Cardiac fibroblast (primary cell): ENCODE measurements around the gene HDAC4.
"Not testable (repeated sequence)": the region's sequence is repeated elsewhere in the genome, so short reads cannot be mapped to it uniquely, and the experiment has no call there.

ENCODE experiments used
- DNase-seq, 2 donors: peaks; one replicate each; pipeline versions ENCODE4 v3.0.0 to v3.0.0-alpha.2; 2010; ENCODE audit warnings: low read depth in 2 of 2
- H3K4me3 ChIP-seq, 2 donors: replicated peaks in 1 of 2; 1 replicate in 1 of 2; 2 replicates in 1 of 2; pipeline ENCODE4 v1.5.1; 2011; ENCODE audit warnings: low read depth in 2 of 2, low read length in 2 of 2, mild to moderate bottlenecking in 2 of 2, moderate library complexity in 1 of 2
- TF ChIP-seq, protein P1 (sequence below): IDR thresholded peaks from one replicate; pipeline ENCODE4 v1.5.1; 2011; ENCODE audit warnings: low read depth, mild to moderate bottlenecking, low read length, inconsistent platforms

Gene HDAC4

DNA sequence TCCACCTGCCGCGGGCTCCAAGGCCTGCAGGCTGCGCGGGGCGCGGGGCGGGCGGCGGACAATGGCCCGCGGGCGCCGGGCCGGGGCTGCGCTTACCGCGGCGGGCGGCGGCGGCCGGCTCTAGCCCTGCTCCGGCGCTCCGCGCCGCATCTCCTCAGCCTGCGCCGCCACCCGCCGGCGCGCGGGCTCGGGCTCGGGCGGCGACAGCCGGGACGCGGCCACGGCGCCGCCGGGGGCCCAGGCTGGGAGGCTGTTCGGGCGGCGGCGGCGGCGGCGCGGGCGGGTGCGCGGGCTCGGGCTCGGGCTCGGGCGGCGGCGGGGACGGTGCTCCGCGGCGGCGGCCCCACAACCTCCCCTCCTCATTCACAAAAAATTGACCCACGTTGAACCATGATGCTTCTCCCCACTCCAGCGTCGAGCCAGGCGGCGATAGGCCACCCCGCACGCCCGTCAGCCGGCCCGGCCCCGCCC, at the start of gene HDAC4:
HDAC4 (minus strand) TSS at position 425 of the 471 bp plus-strand sequence. CDS start 48,321 bp downstream, outside the sequence.
- DNase-seq: no peak
- TF ChIP-seq, protein P1, sequence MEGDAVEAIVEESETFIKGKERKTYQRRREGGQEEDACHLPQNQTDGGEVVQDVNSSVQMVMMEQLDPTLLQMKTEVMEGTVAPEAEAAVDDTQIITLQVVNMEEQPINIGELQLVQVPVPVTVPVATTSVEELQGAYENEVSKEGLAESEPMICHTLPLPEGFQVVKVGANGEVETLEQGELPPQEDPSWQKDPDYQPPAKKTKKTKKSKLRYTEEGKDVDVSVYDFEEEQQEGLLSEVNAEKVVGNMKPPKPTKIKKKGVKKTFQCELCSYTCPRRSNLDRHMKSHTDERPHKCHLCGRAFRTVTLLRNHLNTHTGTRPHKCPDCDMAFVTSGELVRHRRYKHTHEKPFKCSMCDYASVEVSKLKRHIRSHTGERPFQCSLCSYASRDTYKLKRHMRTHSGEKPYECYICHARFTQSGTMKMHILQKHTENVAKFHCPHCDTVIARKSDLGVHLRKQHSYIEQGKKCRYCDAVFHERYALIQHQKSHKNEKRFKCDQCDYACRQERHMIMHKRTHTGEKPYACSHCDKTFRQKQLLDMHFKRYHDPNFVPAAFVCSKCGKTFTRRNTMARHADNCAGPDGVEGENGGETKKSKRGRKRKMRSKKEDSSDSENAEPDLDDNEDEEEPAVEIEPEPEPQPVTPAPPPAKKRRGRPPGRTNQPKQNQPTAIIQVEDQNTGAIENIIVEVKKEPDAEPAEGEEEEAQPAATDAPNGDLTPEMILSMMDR: no peak
- H3K4me3 ChIP-seq: peak within 1 kb of the TSS; percentile 79 to 90

DNA sequence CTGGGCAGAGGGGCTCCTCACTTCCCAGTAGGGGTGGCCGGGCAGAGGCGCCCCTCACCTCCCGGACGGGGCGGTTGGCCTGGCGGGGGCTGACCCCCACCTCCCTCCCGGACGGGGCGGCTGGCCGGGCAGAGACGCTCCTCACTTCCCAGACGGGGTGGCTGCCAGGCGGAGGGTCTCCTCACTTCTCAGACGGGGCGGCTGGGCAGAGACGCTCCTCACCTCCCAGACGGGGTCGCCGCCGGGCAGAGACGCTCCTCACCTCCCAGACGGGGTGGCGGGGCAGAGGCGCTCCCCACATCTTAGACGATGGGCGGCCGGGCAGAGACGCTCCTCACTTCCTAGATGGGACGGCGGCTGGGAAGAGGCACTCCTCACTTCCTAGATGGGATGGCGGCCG, 48.6 kb upstream of the HDAC4 start:
- H3K4me3 ChIP-seq, DNase-seq: not testable (repeated sequence)

DNA sequence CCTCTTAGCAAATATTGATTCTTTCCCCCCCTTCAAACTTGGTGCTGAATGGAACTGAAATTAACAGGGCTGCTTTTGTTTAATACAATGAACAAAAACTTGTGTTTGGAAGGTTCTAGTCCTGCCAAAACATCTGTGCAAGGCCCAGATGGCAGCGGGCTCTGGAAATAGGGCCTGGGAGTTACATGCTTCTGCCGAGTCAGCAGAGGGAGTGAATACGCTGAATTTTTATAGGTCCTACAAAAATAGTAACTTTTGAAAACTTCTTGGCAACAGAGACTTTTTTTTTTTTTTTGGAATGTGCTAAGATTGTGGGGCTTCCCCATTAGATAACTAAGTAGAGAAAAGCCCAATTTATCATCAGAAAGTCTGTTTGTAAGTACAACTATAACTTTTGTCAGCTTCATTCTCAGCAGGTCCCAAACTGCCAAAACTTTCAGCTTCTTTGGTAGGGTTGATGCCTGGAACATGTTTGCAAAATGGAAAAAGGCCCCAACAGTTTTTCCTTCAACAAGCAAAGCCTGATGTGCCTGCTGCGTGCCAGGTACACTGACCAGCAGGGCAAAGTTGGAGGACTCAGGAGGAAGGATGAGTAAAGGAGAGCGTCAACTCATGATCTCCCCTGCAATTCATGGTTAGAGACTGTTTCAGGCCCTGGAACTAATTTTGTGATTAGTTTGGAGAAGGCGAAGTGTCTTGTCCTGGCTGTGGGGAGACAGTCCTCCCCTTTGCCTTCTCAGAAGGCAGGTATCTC, 45.1 kb upstream of the HDAC4 start:
- TF ChIP-seq, protein P1: no peak
- no peak overlapping the region for H3K4me3 ChIP-seq
- DNase-seq: peak in 1 of 2 donors; percentile 66

DNA sequence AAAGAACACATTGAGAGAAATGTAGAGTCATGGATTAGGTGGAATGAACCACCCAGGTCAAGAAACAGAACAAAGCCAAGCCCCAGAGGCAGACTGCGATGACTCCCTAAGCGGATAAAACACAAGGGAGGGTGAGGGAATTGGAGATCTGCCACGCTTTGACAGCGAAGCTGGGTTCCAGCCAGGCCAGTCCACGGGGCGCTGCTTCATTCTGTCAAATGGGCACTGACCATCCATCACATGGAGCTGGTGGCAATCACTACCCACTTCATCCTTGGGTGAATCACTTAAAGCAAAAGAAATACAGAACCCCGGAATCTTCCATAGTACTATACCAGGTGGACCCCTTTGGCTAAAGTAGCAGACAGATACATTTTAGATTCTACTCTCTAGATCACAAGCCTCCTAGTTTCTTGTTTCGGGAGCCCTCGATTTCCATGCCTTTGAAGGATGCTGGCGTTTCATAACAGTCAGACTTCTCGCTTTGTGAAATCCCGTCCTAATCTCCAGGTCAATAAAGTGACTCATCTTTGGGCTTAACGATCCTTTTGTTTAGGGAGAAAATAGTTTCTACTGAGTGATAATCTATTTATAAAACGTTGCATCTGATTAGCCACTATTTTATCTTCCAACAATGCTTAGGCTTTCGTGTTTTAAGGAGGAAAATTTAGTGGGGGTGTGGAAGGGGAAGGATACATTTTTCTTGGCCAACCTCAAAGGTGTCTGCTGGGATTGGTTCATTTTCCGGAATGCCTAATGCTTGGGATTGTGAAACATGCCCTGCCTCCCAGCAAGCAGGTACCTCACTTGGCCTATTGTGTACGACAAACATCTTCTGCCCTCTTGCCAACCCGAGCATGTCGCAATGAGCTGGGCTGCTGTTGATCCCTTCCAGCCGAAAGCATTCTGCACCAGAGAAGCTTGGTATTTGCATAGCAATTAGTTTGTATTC, 44.1 kb upstream of the HDAC4 start:
- H3K4me3 ChIP-seq: no peak overlapping the region
- TF ChIP-seq, protein P1: no peak
- DNase-seq: peak; percentile 2 to 57

DNA sequence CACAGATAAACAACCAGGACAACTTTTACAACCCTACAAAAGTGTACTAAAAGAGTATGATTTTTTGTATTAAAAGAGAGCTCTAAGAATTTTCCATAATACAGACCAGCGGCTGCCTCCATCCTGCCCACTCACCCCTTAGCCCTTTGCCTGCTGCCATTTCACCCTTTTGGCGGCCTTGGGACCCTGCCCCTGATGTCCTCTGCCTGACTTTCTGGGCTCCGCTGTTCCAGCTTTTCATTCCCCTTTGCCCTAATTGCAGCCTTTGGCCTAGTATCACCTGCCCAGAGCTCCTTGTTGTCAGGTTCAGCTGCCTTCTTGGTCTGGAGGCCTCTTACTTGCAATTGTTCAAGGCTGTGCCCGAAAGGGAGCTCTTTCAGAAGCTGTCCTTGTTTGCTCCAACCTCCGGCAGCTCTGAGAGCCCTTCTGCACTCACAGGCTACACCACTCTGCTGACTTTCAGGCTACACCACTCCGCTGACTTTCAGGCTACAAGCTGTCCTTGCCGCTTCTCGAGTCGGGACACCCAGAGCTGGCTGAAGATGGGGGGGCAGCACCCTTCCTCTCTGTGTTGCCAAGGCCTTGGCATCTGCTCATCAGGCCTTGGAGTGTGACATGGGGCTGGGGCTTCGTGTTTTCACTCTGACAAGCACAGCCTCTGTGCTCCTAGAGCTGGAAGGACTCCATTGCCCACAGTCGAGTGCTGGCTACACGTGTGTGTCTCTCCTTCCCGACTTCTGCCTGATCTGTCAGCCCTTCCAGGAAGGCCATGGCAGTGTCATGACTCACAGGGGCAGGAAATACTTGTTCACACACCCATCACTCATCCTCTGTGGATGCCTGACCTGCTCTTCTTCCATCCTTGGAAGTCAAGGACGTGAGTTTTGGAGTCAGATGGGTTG, 43.1 kb upstream of the HDAC4 start:
- TF ChIP-seq, protein P1: no peak
- no peak overlapping the region for H3K4me3 ChIP-seq
- DNase-seq: peak; percentile 4 to 8

DNA sequence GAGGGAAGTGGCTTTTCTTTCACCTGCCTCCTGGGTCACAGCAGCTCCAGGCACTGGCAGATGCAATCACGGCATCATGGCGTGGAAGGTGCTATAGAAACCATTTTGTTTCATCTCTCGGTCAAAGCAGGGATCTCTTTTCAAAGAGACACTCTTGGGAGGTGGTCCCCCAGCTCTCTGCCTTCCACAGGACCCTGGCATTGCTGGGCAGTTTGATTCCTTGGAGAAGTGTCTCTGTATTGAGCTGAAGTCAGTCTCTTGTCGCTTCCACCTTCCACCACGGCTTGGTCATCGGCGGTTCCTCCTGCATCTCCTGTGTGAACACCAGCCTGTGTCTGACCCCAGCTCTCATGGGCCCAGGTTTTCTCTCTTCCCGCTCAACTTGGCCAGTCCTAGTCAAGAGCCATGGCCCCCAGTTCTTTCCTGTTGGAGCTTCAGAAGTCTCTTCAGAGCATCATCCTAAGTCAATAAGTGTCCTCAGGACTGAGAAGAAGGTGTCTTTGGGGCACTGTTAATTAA, 42.3 kb upstream of the HDAC4 start:
- no peak for DNase-seq
- TF ChIP-seq, protein P1: no peak
- H3K4me3 ChIP-seq: no peak overlapping the region
